IMR-90 (cell line): ENCODE results near the gene ATP2A3. TPM values are rescaled to one million over a fixed set of nuclear protein-coding genes. Genes with fewer than 3 reads are reported as not detected.

Experiments
- ATAC-seq: fragments of 200-7000 bp; cut with Tn5 transposase; 2 replicates; pipeline ENCODE4 v1.9.1; 2020; ENCODE audit warnings: low read depth, mild to moderate bottlenecking, moderate library complexity
- BruUV-seq: library from RNA; stranded (reverse); fragments of 400-500 nt; replicated peaks from 2 replicates; lab custom pipeline; 2021; lab: Mats Ljungman, UMichigan
- CTCF ChIA-PET: fragments of 300-600 bp; formaldehyde crosslinking; extraction: SDS; loops from one replicate; lab custom pipeline; 2021; ENCODE audit warnings: antibody characterized with exemption; lab: Yijun Ruan, JAX
- POLR2A ChIA-PET: fragments of 300-600 bp; sonication (Branson Sonifier 250); formaldehyde crosslinking; loops from one replicate; lab custom pipeline; 2022; ENCODE audit warnings: antibody characterized with exemption; ENCODE audit not compliant: unreplicated experiment; lab: Charles Lee
- DNase-seq: peaks from one replicate; pipeline ENCODE4 v3.0.0; 2013
- H2AFZ ChIP-seq: replicated peaks from 2 replicates; pipeline ENCODE3; 2013; ENCODE audit warnings: low read length, mild to moderate bottlenecking; ENCODE audit not compliant: poor library complexity
- H2AK5ac ChIP-seq: 2 replicates; pipeline ENCODE4 v1.6.1; 2013; ENCODE audit warnings: low read depth, low read length, inconsistent platforms
- H2AK9ac ChIP-seq: replicated peaks from 2 replicates; pipeline ENCODE3; 2013; ENCODE audit warnings: mild to moderate bottlenecking, low read depth, low read length, moderate library complexity; ENCODE audit not compliant: poor library complexity
- H2BK120ac ChIP-seq: 2 replicates; pipeline ENCODE4 v1.6.1; 2013; ENCODE audit warnings: low read depth, low read length, inconsistent platforms
- H2BK15ac ChIP-seq: 3 replicates; pipeline ENCODE4 v1.6.1; 2013; ENCODE audit warnings: low read depth, low read length, inconsistent platforms
- H2BK20ac ChIP-seq: 2 replicates; pipeline ENCODE4 v1.6.1; 2013; ENCODE audit warnings: low read depth, mild to moderate bottlenecking, inconsistent platforms, low read length, moderate library complexity
- H2BK5ac ChIP-seq: 2 replicates; pipeline ENCODE4 v1.6.1; 2013; ENCODE audit warnings: mild to moderate bottlenecking, low read depth, low read length, inconsistent platforms; ENCODE audit not compliant: poor library complexity, severe bottlenecking
- H3K14ac ChIP-seq: replicated peaks from 2 replicates; pipeline ENCODE4 v1.6.1; 2013; ENCODE audit warnings: low read depth, low read length, inconsistent platforms
- H3K18ac ChIP-seq: 2 replicates; pipeline ENCODE4 v1.6.1; 2013; ENCODE audit warnings: low read depth, low read length, control low read depth
- H3K23ac ChIP-seq: 2 replicates; pipeline ENCODE4 v1.6.1; 2013; ENCODE audit warnings: low read depth, low read length, inconsistent platforms
- H3K27ac ChIP-seq: 2 replicates; pipeline ENCODE4 v1.5.1; 2013; ENCODE audit warnings: mild to moderate bottlenecking, control low read depth, low read length; ENCODE audit not compliant: insufficient read depth
- H3K27me3 ChIP-seq: 2 replicates; pipeline ENCODE4 v1.6.1; 2013; ENCODE audit warnings: low read length; ENCODE audit not compliant: control insufficient read depth, insufficient read depth
- H3K36me3 ChIP-seq: 2 replicates; pipeline ENCODE4 v1.6.1; 2013; ENCODE audit warnings: low read length, mixed read lengths; ENCODE audit not compliant: control insufficient read depth, insufficient read depth
- H3K4ac ChIP-seq: 2 replicates; pipeline ENCODE4 v1.6.1; 2013; ENCODE audit warnings: low read depth, low read length, inconsistent platforms
- H3K4me1 ChIP-seq: 2 replicates; pipeline ENCODE4 v1.6.1; 2013; ENCODE audit warnings: low read length, mixed read lengths; ENCODE audit not compliant: control insufficient read depth, insufficient read depth
- H3K4me2 ChIP-seq: 2 replicates; pipeline ENCODE4 v1.6.1; 2013; ENCODE audit warnings: low read depth, mild to moderate bottlenecking, control low read depth, low read length, moderate library complexity
- H3K4me3 ChIP-seq: 2 replicates; pipeline ENCODE4 v1.5.1; 2013; ENCODE audit warnings: low read depth, mild to moderate bottlenecking, control low read depth, low read length, moderate library complexity; ENCODE audit not compliant: insufficient read depth
- H3K56ac ChIP-seq: 2 replicates; pipeline ENCODE4 v1.6.1; 2013; ENCODE audit warnings: low read length, inconsistent platforms; ENCODE audit not compliant: insufficient read depth; ENCODE audit errors: extremely low read depth
- H3K79me1 ChIP-seq, 2 experiments: 2 replicates each; pipeline ENCODE4 v1.6.1; 2013; ENCODE audit warnings: low read length in 2 of 2, inconsistent platforms in 1 of 2, low read depth in 1 of 2
- H3K9ac ChIP-seq: 2 replicates; pipeline ENCODE4 v1.6.1; 2013; ENCODE audit warnings: low read depth, low read length, control low read depth
- H3K9me1 ChIP-seq: 2 replicates; pipeline ENCODE4 v1.6.1; 2013; ENCODE audit warnings: low read length, inconsistent platforms; ENCODE audit not compliant: insufficient read depth
- H3K9me3 ChIP-seq: 2 replicates; pipeline ENCODE4 v1.6.1; 2013; ENCODE audit warnings: low read length; ENCODE audit not compliant: control insufficient read depth, insufficient read depth
- H4K20me1 ChIP-seq: 2 replicates; pipeline ENCODE4 v1.6.1; 2013; ENCODE audit warnings: low read length, inconsistent platforms; ENCODE audit not compliant: insufficient read depth
- H4K5ac ChIP-seq: 2 replicates; pipeline ENCODE4 v1.6.1; 2013; ENCODE audit warnings: mild to moderate bottlenecking, low read depth, low read length, control low read depth
- H4K8ac ChIP-seq, 2 experiments: 2 replicates each; pipeline ENCODE4 v1.6.1; 2013; ENCODE audit warnings: low read depth in 2 of 2, low read length in 2 of 2, control low read depth in 1 of 2, inconsistent platforms in 1 of 2
- H4K91ac ChIP-seq: 2 replicates; pipeline ENCODE4 v1.6.1; 2013; ENCODE audit warnings: low read depth, low read length, inconsistent platforms; ENCODE audit not compliant: insufficient read depth
- BHLHE40 ChIP-seq: fragments of 150-350 bp; IDR thresholded peaks from 2 replicates; pipeline ENCODE4 v1.6.1; 2016; ENCODE audit warnings: mild to moderate bottlenecking, low read depth, low read length
- CEBPB ChIP-seq: IDR thresholded peaks from 2 replicates; pipeline ENCODE4 v1.6.1; 2012; ENCODE audit warnings: low read depth, low read length, improper control_type of control experiment
- CHD1 ChIP-seq: IDR thresholded peaks from 2 replicates; pipeline ENCODE4 v1.6.1; 2012; ENCODE audit warnings: low read depth, low read length, improper control_type of control experiment
- CTCF ChIP-seq: conservative IDR thresholded peaks from 2 replicates; pipeline ENCODE4 v1.5.1; 2012; ENCODE audit warnings: mild to moderate bottlenecking, low read depth, low read length, improper control_type of control experiment
- FOS ChIP-seq: fragments of 150-350 bp; IDR thresholded peaks from 2 replicates; pipeline ENCODE4 v1.6.1; 2016; ENCODE audit warnings: low read depth, low read length
- MAFK ChIP-seq: IDR thresholded peaks from 2 replicates; pipeline ENCODE4 v1.6.1; 2012; ENCODE audit warnings: low read depth, low read length, improper control_type of control experiment
- MAZ ChIP-seq: IDR thresholded peaks from 2 replicates; pipeline ENCODE4 v1.6.1; 2012; ENCODE audit warnings: low read depth, mild to moderate bottlenecking, low read length, improper control_type of control experiment, moderate library complexity, borderline replicate concordance
- MXI1 ChIP-seq: IDR thresholded peaks from 2 replicates; pipeline ENCODE4 v1.6.1; 2012; ENCODE audit warnings: low read depth, mild to moderate bottlenecking, low read length, moderate library complexity, borderline replicate concordance
- NFE2L2 ChIP-seq: fragments of 150-350 bp; IDR thresholded peaks from 2 replicates; pipeline ENCODE4 v1.6.1; 2016; ENCODE audit warnings: low read depth, mild to moderate bottlenecking, low read length
- POLR2A ChIP-seq: IDR thresholded peaks from 2 replicates; pipeline ENCODE4 v1.6.1; 2012; ENCODE audit warnings: mild to moderate bottlenecking, low read depth, low read length
- RAD21 ChIP-seq: IDR thresholded peaks from 2 replicates; pipeline ENCODE4 v1.6.1; 2012; ENCODE audit warnings: low read length, improper control_type of control experiment
- RCOR1 ChIP-seq: IDR thresholded peaks from 2 replicates; pipeline ENCODE4 v1.6.1; 2012; ENCODE audit warnings: mild to moderate bottlenecking, low read length, improper control_type of control experiment; ENCODE audit not compliant: insufficient replicate concordance
- RFX5 ChIP-seq: IDR thresholded peaks from 2 replicates; pipeline ENCODE4 v1.8.0; 2012; ENCODE audit warnings: low read depth, mild to moderate bottlenecking, low read length, moderate library complexity
- SMC3 ChIP-seq: fragments of 150-350 bp; IDR thresholded peaks from 2 replicates; pipeline ENCODE4 v1.6.1; 2016; ENCODE audit warnings: low read depth, mild to moderate bottlenecking, antibody characterized with exemption, low read length, moderate library complexity
- USF2 ChIP-seq: fragments of 150-350 bp; IDR thresholded peaks from 2 replicates; pipeline ENCODE4 v1.6.1; 2017; ENCODE audit warnings: mild to moderate bottlenecking, antibody characterized with exemption, low read length, low read depth
- WGBS, 2 experiments: methylation state at CpG; one replicate each; pipeline versions ENCODE4 v1.1.5 to v1.1.7; 2013; ENCODE audit warnings: missing lambda C conversion rate in 2 of 2; ENCODE audit not compliant: insufficient read length in 1 of 2; ENCODE audit errors: extremely low coverage in 2 of 2; 5-methylcytosine and 5-hydroxymethylcytosine counted together
- dilution Hi-C: fragments of 300-500 bp; cut with HindIII; formaldehyde crosslinking; loops from one replicate; pipeline ENCODE4 v1.14.3; 2018; ENCODE audit warnings: low sequenced_read_pairs; ENCODE audit not compliant: unreplicated experiment
- in situ Hi-C: fragments of 300-500 bp; cut with MboI; formaldehyde crosslinking; loops from 3 replicates; pipeline ENCODE4 v1.14.3; 2019; ENCODE audit warnings: low sequenced_read_pairs, inconsistent platforms, mixed read lengths
- intact Hi-C: fragments of 100-400 bp; cut with micrococcal nuclease; formaldehyde crosslinking; loops from 2 replicates; pipeline ENCODE4 v1.10.0; 2022
- polyA plus RNA-seq, 3 experiments: library from polyadenylated mRNA; depleted of rRNA; stranded (reverse); fragments of >200 nt; gene quantifications; 2 replicates each; pipeline ENCODE4 v1.2.3, GENCODE V29; 2012; ENCODE audit warnings: low replicate concordance in 1 of 3
- total RNA-seq: library from RNA; depleted of rRNA; stranded (reverse); fragments of >200 nt; gene quantifications from 2 replicates; pipeline ENCODE4 v1.2.3, GENCODE V29; 2012

ATP2A3 gene
- total and polyA plus RNA-seq, 2 of the 4 experiments (the other 2 are of a cell fraction): 0.18 to 0.63 TPM

GRCh38 chr17:3894188-3894587 lies 70.0 kb downstream of the ATP2A3 start (continued):
- TF ChIP-seq RAD21: no peak
- TF ChIP-seq USF2: no peak
- TF ChIP-seq MAZ: no peak

- H2BK20ac ChIP-seq: 0 out of 2 replicates have a peak overlapping the region, but pooled peaks have one; percentile 48
- no peak overlapping the region for H3K14ac ChIP-seq
- whole genome bisulfite sequencing, 2 experiments: 61% methylated on average over 4 of the region's 7 CpGs; no CpG with 5 or more reads in 1 of the 2 experiments
- peak overlapping the region; percentile 80 for H3K4ac ChIP-seq
- peaks cover 34% of the 10 kb centered on the region for H3K4me1 ChIP-seq
- H3K4me3 ChIP-seq: no peak overlapping the region
- in situ Hi-C loops (no loop called here), intact Hi-C loops (loop anchor here (2.0 kb wide), 1 partner anchor 47 kb away; the partner anchor contains the start of gene NCBP3), dilution Hi-C loops (no loop called here)
- no TSS peak for BruUV-seq
- peaks cover 8 to 34% of the 10 kb centered on the region in 2 experiments; a peak in 3 of 4 replicates for H3K79me1 ChIP-seq
- DNase-seq (no peak), ATAC-seq (no peak)
- no peak overlapping the region for H3K27ac ChIP-seq
- no peak overlapping the region; the same call in 1 of the 2 replicates for H3K4me2 ChIP-seq
- no peaks in the 10 kb centered on the region for H3K36me3 ChIP-seq
- H2AK5ac ChIP-seq: peak overlapping the region; percentile 15
- no peak overlapping the region for H2BK15ac ChIP-seq
- no peaks in the 10 kb centered on the region for H3K9me3 ChIP-seq
- peak overlapping the region; percentile 59 for H4K91ac ChIP-seq
- peaks cover 31% of the 10 kb centered on the region for H3K9me1 ChIP-seq
- peak overlapping the region; percentile 99 for H2AFZ ChIP-seq
- peak overlapping the region; percentile 48; the same call in 1 of the 2 replicates for H3K23ac ChIP-seq
- H2BK5ac ChIP-seq: peak overlapping the region; percentile 87
- H3K18ac ChIP-seq: no peak overlapping the region
- H3K9ac ChIP-seq: peak overlapping the region; percentile 45; the same call in 1 of the 2 replicates
- ChIA-PET CTCF (no interaction called here), POLR2A (interaction anchor here (0.5 kb wide), 1 partner anchor 9 kb away, joined by 3 read pairs; no protein-coding TSS in a partner anchor)
- peak overlapping the region; percentile 65 for H2AK9ac ChIP-seq
- peaks cover 6% of the 10 kb centered on the region; the same call in 1 of the 2 replicates for H4K20me1 ChIP-seq
- peak overlapping the region; percentile 49; the same call in 1 of the 2 replicates for H4K5ac ChIP-seq
- no peaks in the 10 kb centered on the region for H3K27me3 ChIP-seq
- peak overlapping the region; percentile 30; the same call in 1 of the 2 replicates for H2BK120ac ChIP-seq
- H4K8ac ChIP-seq: peak overlapping the region; percentile 85 to 88; a peak in 3 of 4 replicates
- no peak overlapping the region for H3K56ac ChIP-seq
- TF ChIP-seq POLR2A (no peak), RAD21 (no peak), RFX5 (no peak), NFE2L2 (no peak), BHLHE40 (no peak), CTCF (no peak), MXI1 (no peak), SMC3 (no peak), MAFK (no peak), FOS (no peak), RCOR1 (no peak), CEBPB (no peak), CHD1 (no peak)
Observed at GRCh38 chr17:3893720-3894116, 70.5 kb downstream of the ATP2A3 start.
